IMR-90 (cell line): ENCODE measurements around the gene MAPK1. TPM values are rescaled to one million over a fixed set of nuclear protein-coding genes. Genes with fewer than 3 reads are reported as not detected.
A peak's percentile ranks its signal among the peaks of the same experiment; 100 is the strongest.

Source experiments
- ATAC-seq: fragments of 200-7000 bp; cut with Tn5 transposase; 2 replicates; pipeline ENCODE4 v1.9.1; 2020; ENCODE audit warnings: low read depth, mild to moderate bottlenecking, moderate library complexity
- BruUV-seq: library from RNA; stranded (reverse); fragments of 400-500 nt; replicated peaks from 2 replicates; lab custom pipeline; 2021; lab: Mats Ljungman, UMichigan
- CTCF ChIA-PET: fragments of 300-600 bp; formaldehyde crosslinking; extraction: SDS; loops from one replicate; lab custom pipeline; 2021; ENCODE audit warnings: antibody characterized with exemption; lab: Yijun Ruan, JAX
- POLR2A ChIA-PET: fragments of 300-600 bp; sonication (Branson Sonifier 250); formaldehyde crosslinking; loops from one replicate; lab custom pipeline; 2022; ENCODE audit warnings: antibody characterized with exemption; ENCODE audit not compliant: unreplicated experiment; lab: Charles Lee
- DNase-seq: peaks from one replicate; pipeline ENCODE4 v3.0.0; 2013
- H2AFZ ChIP-seq: replicated peaks from 2 replicates; pipeline ENCODE3; 2013; ENCODE audit warnings: low read length, mild to moderate bottlenecking; ENCODE audit not compliant: poor library complexity
- H2AK5ac ChIP-seq: 2 replicates; pipeline ENCODE4 v1.6.1; 2013; ENCODE audit warnings: low read depth, low read length, inconsistent platforms
- H2AK9ac ChIP-seq: replicated peaks from 2 replicates; pipeline ENCODE3; 2013; ENCODE audit warnings: mild to moderate bottlenecking, low read depth, low read length, moderate library complexity; ENCODE audit not compliant: poor library complexity
- H2BK120ac ChIP-seq: 2 replicates; pipeline ENCODE4 v1.6.1; 2013; ENCODE audit warnings: low read depth, low read length, inconsistent platforms
- H2BK15ac ChIP-seq: 3 replicates; pipeline ENCODE4 v1.6.1; 2013; ENCODE audit warnings: low read depth, low read length, inconsistent platforms
- H2BK20ac ChIP-seq: 2 replicates; pipeline ENCODE4 v1.6.1; 2013; ENCODE audit warnings: low read depth, mild to moderate bottlenecking, inconsistent platforms, low read length, moderate library complexity
- H2BK5ac ChIP-seq: 2 replicates; pipeline ENCODE4 v1.6.1; 2013; ENCODE audit warnings: mild to moderate bottlenecking, low read depth, low read length, inconsistent platforms; ENCODE audit not compliant: poor library complexity, severe bottlenecking
- H3K14ac ChIP-seq: replicated peaks from 2 replicates; pipeline ENCODE4 v1.6.1; 2013; ENCODE audit warnings: low read depth, low read length, inconsistent platforms
- H3K18ac ChIP-seq: 2 replicates; pipeline ENCODE4 v1.6.1; 2013; ENCODE audit warnings: low read depth, low read length, control low read depth
- H3K23ac ChIP-seq: 2 replicates; pipeline ENCODE4 v1.6.1; 2013; ENCODE audit warnings: low read depth, low read length, inconsistent platforms
- H3K27ac ChIP-seq: 2 replicates; pipeline ENCODE4 v1.5.1; 2013; ENCODE audit warnings: mild to moderate bottlenecking, control low read depth, low read length; ENCODE audit not compliant: insufficient read depth
- H3K27me3 ChIP-seq: 2 replicates; pipeline ENCODE4 v1.6.1; 2013; ENCODE audit warnings: low read length; ENCODE audit not compliant: control insufficient read depth, insufficient read depth
- H3K36me3 ChIP-seq: 2 replicates; pipeline ENCODE4 v1.6.1; 2013; ENCODE audit warnings: low read length, mixed read lengths; ENCODE audit not compliant: control insufficient read depth, insufficient read depth
- H3K4ac ChIP-seq: 2 replicates; pipeline ENCODE4 v1.6.1; 2013; ENCODE audit warnings: low read depth, low read length, inconsistent platforms
- H3K4me1 ChIP-seq: 2 replicates; pipeline ENCODE4 v1.6.1; 2013; ENCODE audit warnings: low read length, mixed read lengths; ENCODE audit not compliant: control insufficient read depth, insufficient read depth
- H3K4me2 ChIP-seq: 2 replicates; pipeline ENCODE4 v1.6.1; 2013; ENCODE audit warnings: low read depth, mild to moderate bottlenecking, control low read depth, low read length, moderate library complexity
- H3K4me3 ChIP-seq: 2 replicates; pipeline ENCODE4 v1.5.1; 2013; ENCODE audit warnings: low read depth, mild to moderate bottlenecking, control low read depth, low read length, moderate library complexity; ENCODE audit not compliant: insufficient read depth
- H3K56ac ChIP-seq: 2 replicates; pipeline ENCODE4 v1.6.1; 2013; ENCODE audit warnings: low read length, inconsistent platforms; ENCODE audit not compliant: insufficient read depth; ENCODE audit errors: extremely low read depth
- H3K79me1 ChIP-seq, 2 experiments: 2 replicates each; pipeline ENCODE4 v1.6.1; 2013; ENCODE audit warnings: low read length in 2 of 2, inconsistent platforms in 1 of 2, low read depth in 1 of 2
- H3K9ac ChIP-seq: 2 replicates; pipeline ENCODE4 v1.6.1; 2013; ENCODE audit warnings: low read depth, low read length, control low read depth
- H3K9me1 ChIP-seq: 2 replicates; pipeline ENCODE4 v1.6.1; 2013; ENCODE audit warnings: low read length, inconsistent platforms; ENCODE audit not compliant: insufficient read depth
- H3K9me3 ChIP-seq: 2 replicates; pipeline ENCODE4 v1.6.1; 2013; ENCODE audit warnings: low read length; ENCODE audit not compliant: control insufficient read depth, insufficient read depth
- H4K20me1 ChIP-seq: 2 replicates; pipeline ENCODE4 v1.6.1; 2013; ENCODE audit warnings: low read length, inconsistent platforms; ENCODE audit not compliant: insufficient read depth
- H4K5ac ChIP-seq: 2 replicates; pipeline ENCODE4 v1.6.1; 2013; ENCODE audit warnings: mild to moderate bottlenecking, low read depth, low read length, control low read depth
- H4K8ac ChIP-seq, 2 experiments: 2 replicates each; pipeline ENCODE4 v1.6.1; 2013; ENCODE audit warnings: low read depth in 2 of 2, low read length in 2 of 2, control low read depth in 1 of 2, inconsistent platforms in 1 of 2
- H4K91ac ChIP-seq: 2 replicates; pipeline ENCODE4 v1.6.1; 2013; ENCODE audit warnings: low read depth, low read length, inconsistent platforms; ENCODE audit not compliant: insufficient read depth
- MXI1 ChIP-seq: IDR thresholded peaks from 2 replicates; pipeline ENCODE4 v1.6.1; 2012; ENCODE audit warnings: low read depth, mild to moderate bottlenecking, low read length, moderate library complexity, borderline replicate concordance
- SMC3 ChIP-seq: fragments of 150-350 bp; IDR thresholded peaks from 2 replicates; pipeline ENCODE4 v1.6.1; 2016; ENCODE audit warnings: low read depth, mild to moderate bottlenecking, antibody characterized with exemption, low read length, moderate library complexity
- WGBS, 2 experiments: methylation state at CpG; one replicate each; pipeline versions ENCODE4 v1.1.5 to v1.1.7; 2013; ENCODE audit warnings: missing lambda C conversion rate in 2 of 2; ENCODE audit not compliant: insufficient read length in 1 of 2; ENCODE audit errors: extremely low coverage in 2 of 2; 5-methylcytosine and 5-hydroxymethylcytosine counted together
- dilution Hi-C: fragments of 300-500 bp; cut with HindIII; formaldehyde crosslinking; loops from one replicate; pipeline ENCODE4 v1.14.3; 2018; ENCODE audit warnings: low sequenced_read_pairs; ENCODE audit not compliant: unreplicated experiment
- in situ Hi-C: fragments of 300-500 bp; cut with MboI; formaldehyde crosslinking; loops from 3 replicates; pipeline ENCODE4 v1.14.3; 2019; ENCODE audit warnings: low sequenced_read_pairs, inconsistent platforms, mixed read lengths
- intact Hi-C: fragments of 100-400 bp; cut with micrococcal nuclease; formaldehyde crosslinking; loops from 2 replicates; pipeline ENCODE4 v1.10.0; 2022
- polyA plus RNA-seq, 3 experiments: library from polyadenylated mRNA; depleted of rRNA; stranded (reverse); fragments of >200 nt; gene quantifications; 2 replicates each; pipeline ENCODE4 v1.2.3, GENCODE V29; 2012; ENCODE audit warnings: low replicate concordance in 1 of 3
- total RNA-seq: library from RNA; depleted of rRNA; stranded (reverse); fragments of >200 nt; gene quantifications from 2 replicates; pipeline ENCODE4 v1.2.3, GENCODE V29; 2012
- TF ChIP-seq, protein P1 (sequence below): fragments of 150-350 bp; IDR thresholded peaks from 2 replicates; pipeline ENCODE4 v1.6.1; 2016; ENCODE audit warnings: low read depth, mild to moderate bottlenecking, low read length, moderate library complexity, borderline replicate concordance

MAPK1 gene
- total and polyA plus RNA-seq, 2 of the 4 experiments (the other 2 are of a cell fraction): 41.0 to 51.3 TPM

DNA sequence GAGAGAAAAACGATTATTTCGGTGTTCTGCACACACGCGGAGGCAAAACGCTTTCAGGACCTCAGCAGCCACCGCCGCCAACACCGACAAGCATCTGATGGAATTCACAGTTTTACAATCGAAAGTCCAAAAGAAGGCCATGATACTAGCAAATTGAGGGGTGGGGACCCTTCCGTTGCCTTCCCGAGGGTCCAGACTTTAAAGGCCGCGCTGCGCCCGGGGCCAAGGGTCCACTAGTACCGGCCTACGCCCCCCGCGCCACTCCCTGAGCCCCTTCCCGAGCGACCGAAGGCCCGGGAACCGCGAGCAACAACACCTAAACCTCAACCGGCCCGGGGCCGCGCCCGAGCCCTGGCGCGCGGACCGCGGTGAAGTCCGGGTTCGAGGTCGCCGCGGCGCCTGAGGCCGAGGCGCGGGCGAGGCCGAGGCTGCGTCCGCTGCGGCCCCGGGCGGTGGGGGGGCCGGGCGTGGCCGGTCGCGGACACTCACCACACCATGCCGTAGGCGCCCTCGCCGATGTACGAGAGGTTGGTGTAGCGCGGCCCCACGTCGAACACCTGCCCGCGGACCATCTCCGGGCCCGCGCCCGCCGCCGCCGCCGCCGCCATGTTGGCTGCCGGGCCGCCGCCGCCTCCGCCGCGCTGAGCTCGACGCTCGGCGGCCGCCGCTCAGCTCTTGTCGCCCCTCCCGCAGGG lies 465 bp downstream of the MAPK1 start:
- WGBS, 2 experiments: 0% methylated on average over 48 of the region's 91 CpGs; no CpG with 5 or more reads in 1 of the 2 experiments
- H2AK9ac ChIP-seq: peak overlapping the region; percentile 94
- no peak overlapping the region for H4K5ac ChIP-seq
- no peaks in the 10 kb centered on the region; the same call in 1 of the 2 replicates for H3K4me1 ChIP-seq
- ATAC-seq (peak; percentile 44), DNase-seq (no peak)
- peak overlapping the region; percentile 39 for H3K23ac ChIP-seq
- peak overlapping the region; percentile 7 for H3K56ac ChIP-seq
- no peak overlapping the region for H2BK15ac ChIP-seq
- H3K79me1 ChIP-seq: peaks cover 0 to 33% of the 10 kb centered on the region in 2 experiments; a peak in 2 of 4 replicates
- peak overlapping the region in 1 of 2 experiments; percentile 20; a peak in 2 of 4 replicates for H4K8ac ChIP-seq
- ChIA-PET POLR2A (no interaction called here), CTCF (no interaction called here)
- H3K9ac ChIP-seq: peak overlapping the region; percentile 85
- H3K4me2 ChIP-seq: peak overlapping the region; percentile 97
- dilution Hi-C loops (no loop called here), intact Hi-C loops (loop anchor here (5.0 kb wide), 4 partner anchors 50 to 155 kb away; no protein-coding TSS in a partner anchor), in situ Hi-C loops (no loop called here)
- peaks cover 6% of the 10 kb centered on the region for H3K9me1 ChIP-seq
- H4K20me1 ChIP-seq: peaks cover 49% of the 10 kb centered on the region
- H2AFZ ChIP-seq: peak overlapping the region; percentile 88
- no peak overlapping the region for H2BK20ac ChIP-seq
- H3K4ac ChIP-seq: peak overlapping the region; percentile 77
- H4K91ac ChIP-seq: peak overlapping the region; percentile 24; the same call in 1 of the 2 replicates
- H2AK5ac ChIP-seq: peak overlapping the region; percentile 49; the same call in 1 of the 2 replicates
- peak overlapping the region; percentile 96 for H3K4me3 ChIP-seq
- H2BK120ac ChIP-seq: no peak overlapping the region
- BruUV-seq: no TSS peak
- 0 out of 2 replicates have a peak overlapping the region, but pooled peaks have one; percentile 18 for H3K18ac ChIP-seq
- TF ChIP-seq SMC3 (no peak), MXI1 (peak; percentile 18; the same call in 1 of the 2 replicates)
- TF ChIP-seq, protein P1, sequence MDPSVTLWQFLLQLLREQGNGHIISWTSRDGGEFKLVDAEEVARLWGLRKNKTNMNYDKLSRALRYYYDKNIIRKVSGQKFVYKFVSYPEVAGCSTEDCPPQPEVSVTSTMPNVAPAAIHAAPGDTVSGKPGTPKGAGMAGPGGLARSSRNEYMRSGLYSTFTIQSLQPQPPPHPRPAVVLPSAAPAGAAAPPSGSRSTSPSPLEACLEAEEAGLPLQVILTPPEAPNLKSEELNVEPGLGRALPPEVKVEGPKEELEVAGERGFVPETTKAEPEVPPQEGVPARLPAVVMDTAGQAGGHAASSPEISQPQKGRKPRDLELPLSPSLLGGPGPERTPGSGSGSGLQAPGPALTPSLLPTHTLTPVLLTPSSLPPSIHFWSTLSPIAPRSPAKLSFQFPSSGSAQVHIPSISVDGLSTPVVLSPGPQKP: no peak
- peak overlapping the region; percentile 92 for H3K14ac ChIP-seq
- no peaks in the 10 kb centered on the region for H3K9me3 ChIP-seq
- no peaks in the 10 kb centered on the region for H3K36me3 ChIP-seq
- H2BK5ac ChIP-seq: peak overlapping the region; percentile 80
- no peaks in the 10 kb centered on the region for H3K27me3 ChIP-seq
- H3K27ac ChIP-seq: peak overlapping the region; percentile 88
